Right lung (tissue), 5 donors: ENCODE data around the gene TTC27. TPM values are rescaled to one million over a fixed set of nuclear protein-coding genes. Genes with fewer than 3 reads are reported as not detected.
"Not testable (repeated sequence)": the region's sequence is repeated elsewhere in the genome, so short reads cannot be mapped to it uniquely, and the experiment has no call there.

Source experiments
- DNase-seq, 2 donors: peaks; one replicate each; pipeline ENCODE4 v3.0.0-alpha.2; 2013
- polyA plus RNA-seq, 5 donors: library from polyadenylated mRNA; unstranded; fragments of 120-200 nt; gene quantifications; one replicate each; pipeline versions ENCODE4 v1.2.1 to v1.2.3, GENCODE V29; 2013; ENCODE audit warnings: inconsistent platforms in 1 of 5, low replicate concordance in 1 of 5; ENCODE audit not compliant: insufficient read length in 5 of 5, insufficient read depth in 1 of 5

The TTC27 gene
- polyA plus RNA-seq, 5 donors, result 16.8 to 26.4 (median 25.7) TPM

DNA sequence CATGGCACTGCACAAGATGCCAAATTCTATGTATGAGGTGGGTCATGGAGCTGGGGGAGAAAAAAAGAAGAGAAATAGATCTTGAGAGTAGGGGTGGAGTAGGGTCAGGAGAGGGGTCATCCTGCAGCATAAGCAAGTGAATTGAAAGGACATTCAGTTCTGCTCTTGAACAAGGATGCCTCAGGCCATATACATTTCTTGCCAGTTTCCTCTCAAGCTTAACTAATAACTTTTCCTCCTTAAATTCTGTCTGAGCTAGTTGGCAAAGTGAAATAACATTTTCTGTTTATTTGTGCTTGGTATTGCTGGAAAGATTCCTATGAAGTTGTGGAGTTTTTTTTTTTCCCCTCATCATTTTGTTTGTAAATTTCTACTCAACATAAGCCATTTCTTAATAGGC, 219.9 kb downstream of the TTC27 start:
- no peak for DNase-seq

- no peak for DNase-seq
Measured at GRCh38 chr2:32849456-32850194, 221.8 kb downstream of the TTC27 start.

GRCh38 chr2:32851777-32852439, 224.1 kb downstream of the TTC27 start:
- no peak for DNase-seq

DNA sequence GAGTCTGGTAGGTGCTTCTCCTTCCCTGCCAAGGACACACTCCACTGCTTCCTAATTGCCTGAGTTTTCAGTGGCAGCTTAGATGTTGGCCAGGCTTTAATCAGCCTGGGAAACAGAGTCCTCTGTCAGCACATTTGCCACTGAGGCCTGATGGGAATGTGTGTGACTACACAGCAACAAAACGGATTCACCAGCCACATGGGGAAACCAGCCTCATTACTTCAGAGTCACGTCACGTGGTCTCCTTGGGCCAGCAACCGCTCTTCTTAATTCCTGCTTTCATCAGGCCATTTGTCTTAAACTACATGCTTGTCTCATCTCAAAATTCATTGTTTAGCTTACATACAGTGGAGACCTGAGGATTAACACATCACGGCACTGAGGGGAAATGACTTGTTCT, 225.0 kb downstream of the TTC27 start:
- no peak for DNase-seq

- DNase-seq, result no peak
Measured at GRCh38 chr2:32856891-32857290, 229.0 kb downstream of the TTC27 start.

DNA sequence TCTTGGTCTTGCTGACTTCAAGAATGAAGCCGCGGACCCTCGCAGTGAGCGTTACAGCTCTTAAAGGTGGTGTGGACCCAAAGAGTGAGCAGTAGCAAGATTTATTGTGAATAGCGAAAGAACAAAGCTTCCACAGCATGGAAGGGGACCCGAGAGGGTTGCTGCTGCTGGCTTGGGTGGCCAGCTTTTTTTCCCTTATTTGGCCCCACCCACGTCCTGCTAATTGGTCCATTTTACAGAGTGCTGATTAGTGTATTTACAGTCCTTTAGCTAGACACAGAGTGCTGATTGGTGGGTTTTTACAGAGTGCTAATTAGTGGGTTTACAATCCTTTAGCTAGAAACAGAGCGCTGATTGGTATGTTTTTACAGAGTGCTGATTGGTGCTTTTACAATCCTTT, 230.9 kb downstream of the TTC27 start:
- DNase-seq, result no peak

GRCh38 chr2:32860385-32860784, 232.5 kb downstream of the TTC27 start:
- DNase-seq, result no peak

DNA sequence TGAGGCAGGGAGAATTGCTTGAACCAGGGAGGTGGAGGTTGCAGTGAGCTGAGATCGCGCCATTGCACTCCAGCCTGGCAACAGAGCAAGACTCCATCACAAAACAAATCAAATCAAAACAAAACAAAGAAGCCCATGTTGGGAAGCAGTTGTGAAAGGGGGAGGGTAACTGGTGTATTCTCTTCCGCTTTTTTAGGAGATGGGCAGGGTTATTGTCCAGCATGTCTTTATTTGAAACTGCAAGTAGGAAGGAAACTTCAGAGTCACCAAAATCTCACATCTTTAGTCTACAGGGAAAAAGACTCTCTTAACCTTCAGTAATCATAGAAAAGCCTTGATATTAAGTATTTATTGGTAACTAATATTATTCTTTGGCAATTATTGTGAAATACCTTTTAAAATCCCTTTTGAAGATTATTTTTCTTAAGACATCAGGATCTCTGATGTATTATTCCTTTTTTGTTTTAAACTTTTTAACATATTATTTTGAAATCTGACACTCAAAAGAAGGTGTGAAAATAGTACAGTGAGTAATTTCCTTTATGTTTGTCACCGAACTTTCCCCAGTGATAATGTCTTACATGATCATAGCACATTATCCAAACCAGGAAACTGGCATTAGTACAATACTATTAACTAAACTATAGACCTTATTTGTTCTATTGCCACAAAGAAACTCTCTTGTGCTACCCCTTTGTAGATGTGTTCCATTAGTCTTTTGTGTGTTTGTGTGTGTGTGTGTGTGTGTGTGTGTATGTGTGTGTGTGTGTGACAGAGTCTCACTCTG, 234.6 kb downstream of the TTC27 start:
- no peak for DNase-seq

GRCh38 chr2:32863326-32863725, 235.5 kb downstream of the TTC27 start:
- DNase-seq, result no peak

DNA sequence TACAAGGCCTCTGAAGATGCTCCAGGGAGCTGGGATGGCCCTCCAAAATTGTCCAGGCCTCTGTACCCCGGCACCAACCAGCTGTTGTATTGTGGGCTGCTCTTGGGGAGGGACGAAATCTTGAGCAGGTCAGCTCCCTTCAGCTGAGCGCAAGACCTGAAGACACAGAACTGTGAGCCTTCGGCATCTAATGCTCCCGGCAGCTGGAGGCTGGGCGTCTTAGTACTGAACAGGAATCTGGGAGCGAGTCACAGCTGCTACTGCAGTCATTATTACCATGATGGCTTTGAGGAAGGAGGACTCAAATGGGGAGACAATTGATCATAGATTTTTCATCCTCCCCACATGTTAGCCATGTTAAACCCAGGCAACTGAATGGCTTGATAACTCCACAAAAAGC, 236.0 kb downstream of the TTC27 start:
- DNase-seq, result no peak

- DNase-seq, result peak in 1 of 2 donors; percentile 25
Measured at GRCh38 chr2:32864334-32865111, 236.7 kb downstream of the TTC27 start.

GRCh38 chr2:32865399-32866068, 237.7 kb downstream of the TTC27 start:
- DNase-seq, result no peak

- not testable (repeated sequence) for DNase-seq
Measured at GRCh38 chr2:32866462-32866861, 238.6 kb downstream of the TTC27 start.
